Lower leg skin (tissue), 3 donors: Measurements from ENCODE around the gene SPATA17.

Experiments
- CTCF ChIP-seq, 3 donors: fragments of 450-650 bp; IDR thresholded peaks; one replicate each; pipeline ENCODE4 v1.5.1; 2016; ENCODE audit warnings: antibody characterized with exemption in 3 of 3, mild to moderate bottlenecking in 3 of 3, moderate library complexity in 2 of 3
- POLR2A ChIP-seq, 2 donors: fragments of 450-650 bp; IDR thresholded peaks; one replicate each; pipeline ENCODE4 v1.6.1; 2016 to 2017; ENCODE audit warnings: antibody characterized with exemption in 2 of 2, mild to moderate bottlenecking in 1 of 2, moderate library complexity in 1 of 2

GRCh38 chr1:217889401-217889800 lies 258.3 kb downstream of the SPATA17 start:
- TF ChIP-seq POLR2A (IDR thresholded peaks at IDR 0.05) (no peak), CTCF (IDR thresholded peaks at IDR 0.05) (no peak)
